AG08395 (cell line): ENCODE measurements around the gene ANKS1A.
"Not testable (repeated sequence)": the region's sequence is repeated elsewhere in the genome, so short reads cannot be mapped to it uniquely, and the experiment has no call there.

ENCODE experiments used
- DNase-seq: peaks from one replicate; pipeline ENCODE4 v3.0.0; 2012; ENCODE audit warnings: mixed read lengths, low spot score

The ANKS1A gene

DNA sequence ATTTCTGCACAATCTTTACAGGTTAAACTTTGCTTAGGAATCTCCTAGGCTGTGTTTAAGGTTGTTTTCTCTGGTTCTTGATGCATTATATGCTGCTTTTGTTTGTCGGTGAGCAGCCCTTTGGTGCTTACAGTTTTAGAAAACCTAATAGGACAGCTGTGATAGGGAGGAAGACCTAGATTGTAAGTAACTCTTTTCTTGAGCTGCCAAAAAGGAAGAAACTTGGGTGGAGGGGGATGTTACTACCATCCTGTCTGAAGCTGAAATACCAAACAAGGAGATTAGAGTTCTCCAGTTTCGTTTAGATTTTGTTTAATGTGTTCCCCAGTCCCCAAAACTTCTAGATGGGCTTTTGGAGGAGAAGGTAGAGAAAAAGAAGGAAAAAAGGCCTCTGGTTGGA is 72.0 kb downstream of the ANKS1A start:
- no peak for DNase-seq

- DNase-seq: no peak
These were observed 72.5 kb downstream of the ANKS1A start for GRCh38 chr6:34961574-34961973.

DNA sequence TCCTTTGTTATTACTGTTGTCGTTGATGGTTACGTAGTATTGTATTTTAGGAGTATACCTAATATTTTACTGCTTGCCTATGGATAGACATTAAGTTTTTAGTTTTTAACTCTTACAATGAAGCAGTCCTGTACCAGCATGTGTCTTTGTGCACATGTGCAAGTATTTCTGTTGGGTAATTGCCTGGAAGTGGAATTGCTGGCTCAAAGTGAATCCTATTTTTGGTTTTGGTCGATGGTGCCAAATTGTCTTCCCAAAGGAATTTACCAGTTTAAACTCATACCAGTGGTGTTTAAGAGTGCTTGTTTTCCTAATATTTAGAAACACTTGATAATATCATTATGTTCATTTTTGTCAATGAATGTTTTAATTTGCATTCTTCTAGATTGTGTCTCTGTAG is 75.5 kb downstream of the ANKS1A start:
- DNase-seq: peak; percentile 70

GRCh38 chr6:34967461-34967860 is 78.4 kb downstream of the ANKS1A start:
- no peak for DNase-seq

- no peak for DNase-seq
These were observed 80.7 kb downstream of the ANKS1A start for GRCh38 chr6:34969662-34970265.

- no peak for DNase-seq
These were observed 81.4 kb downstream of the ANKS1A start for GRCh38 chr6:34970488-34970887.

DNA sequence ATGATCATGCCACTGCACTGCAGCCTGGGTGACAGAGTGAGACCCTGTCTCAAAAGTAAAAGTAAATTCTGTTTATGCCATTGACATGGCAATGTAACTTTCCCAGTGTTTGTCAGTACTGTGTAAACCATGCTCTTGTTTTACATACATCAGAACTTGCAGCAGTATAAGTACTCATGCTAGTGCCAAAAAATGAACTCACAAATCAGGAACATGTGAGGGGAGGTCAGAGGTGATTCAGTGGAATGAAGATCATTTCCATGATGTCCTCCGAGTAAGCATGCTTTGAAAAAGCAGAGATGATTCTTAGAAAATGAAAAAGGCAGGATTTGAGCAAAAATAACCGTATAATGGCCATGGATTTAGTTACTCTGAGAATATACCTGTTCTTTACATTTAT is 81.9 kb downstream of the ANKS1A start:
- DNase-seq: no peak

DNA sequence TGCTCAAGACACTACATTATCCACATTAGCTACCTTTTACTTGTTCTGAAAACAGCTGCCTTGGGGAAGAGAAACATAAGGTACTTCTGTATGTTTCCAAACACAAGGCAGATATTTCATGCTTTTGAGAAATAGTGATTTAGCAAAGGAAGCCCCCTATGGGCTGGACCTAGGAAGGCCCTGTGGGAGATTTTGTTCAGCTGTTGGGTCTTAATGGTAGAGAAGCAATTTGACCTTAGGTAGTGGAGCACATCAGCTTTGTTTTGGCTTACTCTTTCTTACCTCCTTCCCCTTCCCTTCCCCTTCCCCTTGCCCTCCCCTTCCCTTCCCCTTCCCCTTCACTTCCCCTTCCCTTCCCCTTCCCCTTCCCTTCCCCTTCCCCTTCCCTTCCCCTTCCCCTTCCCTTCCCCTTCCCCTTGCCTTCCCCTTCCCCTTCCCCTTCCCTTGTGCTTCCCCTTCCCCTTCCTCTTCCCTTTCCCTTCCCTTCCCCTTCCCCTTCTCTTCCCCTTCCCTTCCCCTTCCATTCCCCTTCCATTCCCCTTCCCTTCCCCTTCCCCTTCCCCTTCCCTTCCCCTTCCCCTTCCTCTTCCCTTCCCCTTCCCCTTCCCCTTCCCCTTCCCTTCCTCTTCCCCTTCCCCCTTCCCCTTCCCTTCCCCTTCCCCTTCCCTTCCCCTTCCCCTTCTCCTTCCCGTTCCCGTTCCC is 84.6 kb downstream of the ANKS1A start:
- no peak for DNase-seq

DNA sequence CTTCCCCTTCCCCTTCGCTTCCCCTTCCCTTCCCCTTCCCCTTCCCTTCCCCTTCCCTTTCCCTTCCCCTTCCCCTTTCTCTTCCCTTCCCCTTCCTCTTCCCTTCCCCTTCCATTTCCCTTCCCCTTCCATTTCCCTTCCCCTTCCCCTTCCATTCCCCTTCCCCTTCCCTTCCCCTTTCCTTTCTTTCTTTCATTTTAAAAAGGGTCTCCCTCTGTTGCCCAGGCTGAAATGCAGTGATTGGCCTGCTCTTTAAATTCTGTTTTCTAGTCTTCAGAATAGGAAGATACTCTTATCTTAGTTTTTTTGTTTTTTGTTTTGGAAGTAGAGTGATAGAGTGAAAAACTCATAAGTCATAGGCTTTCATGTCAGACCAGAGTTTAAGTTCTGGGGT is 85.2 kb downstream of the ANKS1A start:
- DNase-seq: no peak

GRCh38 chr6:34976239-34976638 is 87.2 kb downstream of the ANKS1A start:
- no peak for DNase-seq

DNA sequence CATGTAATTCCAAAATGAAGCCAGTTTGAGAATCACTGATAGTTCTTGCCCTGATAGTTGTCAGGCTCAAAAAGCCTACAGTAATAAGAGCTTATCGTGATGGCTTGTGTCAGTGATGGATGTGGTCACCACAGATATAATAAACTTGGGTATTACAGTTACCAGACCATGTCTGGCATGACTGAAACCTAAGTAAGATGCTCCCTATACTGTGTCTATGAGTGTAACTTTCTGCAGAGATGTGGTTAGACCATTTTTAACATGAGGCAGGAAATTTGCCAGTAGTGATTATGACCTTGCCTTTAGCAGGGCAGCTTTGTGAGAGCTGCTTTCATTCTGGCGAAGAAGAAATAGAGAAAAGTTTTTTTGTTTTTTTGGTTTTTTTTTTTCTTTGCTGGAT is 90.2 kb downstream of the ANKS1A start:
- DNase-seq: no peak

DNA sequence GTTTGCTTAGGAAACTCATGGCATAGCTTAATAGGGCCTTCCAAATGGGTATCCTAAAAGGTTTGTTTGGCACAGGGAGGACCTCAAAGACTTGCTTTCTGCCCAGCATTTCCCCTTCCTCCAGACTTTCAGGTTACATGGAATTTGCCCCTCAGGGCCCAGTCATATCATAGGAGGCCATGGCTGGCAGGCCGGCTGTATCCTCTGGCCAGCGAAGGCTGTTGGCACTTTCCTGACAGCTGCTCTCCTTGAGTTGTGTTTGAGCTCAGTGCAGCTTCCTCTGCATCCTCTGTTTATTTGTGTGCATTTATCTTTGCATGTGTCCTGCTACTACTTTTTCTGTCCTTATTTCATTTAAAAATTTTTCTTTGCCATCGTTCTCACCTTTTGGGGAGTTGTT is 90.9 kb downstream of the ANKS1A start:
- no peak for DNase-seq

DNA sequence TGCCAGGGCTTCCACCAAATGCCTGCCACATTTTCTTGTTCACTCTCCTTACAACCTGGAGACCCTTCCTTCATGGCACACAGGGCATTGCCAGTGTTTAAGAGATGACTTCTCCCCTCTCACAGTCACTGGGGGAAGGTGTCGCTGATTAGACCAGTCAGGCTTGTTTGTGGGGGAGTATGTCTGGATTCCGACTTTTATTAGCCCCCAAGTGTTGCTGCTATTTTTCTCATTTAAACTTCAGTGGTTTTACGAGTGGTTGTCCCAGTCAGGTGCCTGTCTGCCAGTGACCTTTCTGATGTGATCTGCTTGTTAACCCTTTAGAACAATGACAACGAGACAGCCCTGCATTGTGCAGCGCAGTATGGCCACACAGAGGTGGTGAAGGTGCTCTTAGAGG is 92.3 kb downstream of the ANKS1A start:
- DNase-seq: no peak

DNA sequence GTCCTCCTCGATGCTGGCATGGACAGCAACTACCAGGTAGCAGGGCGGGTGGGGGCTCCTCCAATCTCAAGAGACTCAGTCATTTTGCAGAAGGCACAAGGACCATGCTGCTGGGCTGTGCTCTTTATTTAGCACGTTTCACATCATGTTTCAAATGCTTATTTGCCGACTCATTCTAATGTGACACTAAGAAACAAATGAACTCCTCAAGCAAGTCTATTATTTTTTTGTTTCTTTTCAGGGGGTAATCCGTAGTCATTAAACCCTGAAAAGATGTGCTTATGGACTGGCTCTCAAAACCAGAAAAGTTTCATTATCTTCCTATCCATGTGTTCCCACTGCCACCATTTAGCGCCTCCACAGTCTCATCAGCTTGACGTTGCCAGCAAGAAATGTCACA is 92.9 kb downstream of the ANKS1A start:
- DNase-seq: peak; percentile 31

DNA sequence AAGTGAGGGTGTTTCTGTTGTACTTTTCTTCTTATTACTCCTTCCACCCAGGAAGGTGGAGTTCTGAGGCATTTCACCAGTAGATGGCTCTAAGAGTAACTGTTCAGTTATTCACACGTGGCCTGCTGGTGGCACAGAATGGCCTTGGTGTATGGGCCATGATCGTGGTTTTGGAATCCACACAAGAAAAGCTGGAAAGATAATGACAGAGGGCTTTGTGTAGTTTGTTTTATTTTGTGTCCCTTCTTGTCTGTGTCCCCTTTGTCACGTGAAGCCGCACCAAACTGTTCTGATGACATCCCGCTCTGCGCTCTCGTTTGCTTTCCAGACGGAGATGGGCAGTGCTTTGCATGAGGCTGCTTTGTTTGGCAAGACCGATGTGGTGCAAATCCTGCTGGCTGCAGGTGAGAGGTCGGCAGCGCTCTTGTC is 93.4 kb downstream of the ANKS1A start:
- DNase-seq: peak; percentile 44

DNA sequence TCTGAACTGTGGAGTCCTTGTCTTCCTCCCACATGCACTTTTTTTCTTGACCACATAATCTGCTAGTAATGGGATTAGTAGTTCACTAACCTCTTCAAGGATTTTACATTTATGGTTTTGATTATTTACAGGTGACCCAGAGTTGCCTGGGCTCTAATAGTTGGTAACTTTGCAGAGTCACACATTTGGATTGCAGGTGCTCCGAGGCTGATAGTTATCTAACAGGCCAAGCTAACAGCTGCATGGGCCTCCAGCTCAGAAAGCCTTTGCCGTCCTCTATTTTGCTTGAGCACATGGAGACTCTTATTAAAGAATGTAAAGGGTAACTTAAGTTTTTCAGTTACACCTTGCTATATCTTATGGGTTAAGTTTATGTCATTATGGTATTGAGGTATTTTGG is 95.4 kb downstream of the ANKS1A start:
- no peak for DNase-seq

DNA sequence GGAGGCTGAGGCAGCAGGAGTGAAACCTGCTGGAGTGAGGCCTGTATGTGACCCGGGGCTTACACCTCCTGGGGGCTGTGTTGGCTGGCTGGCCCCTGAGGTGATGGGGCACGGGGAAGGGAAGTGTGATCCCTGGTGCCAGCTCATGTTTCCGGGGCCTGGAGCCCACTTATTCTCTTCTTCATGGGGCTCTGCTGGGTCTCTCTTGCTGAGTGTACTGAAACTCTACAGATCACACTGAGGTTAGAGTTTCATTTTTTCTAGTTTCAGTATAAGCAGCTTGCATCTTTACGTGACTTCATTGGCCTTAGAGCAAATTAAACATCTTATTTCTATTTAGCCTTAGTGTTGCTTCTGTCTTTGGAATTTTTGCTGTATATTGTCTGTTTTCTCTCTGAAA is 96.2 kb downstream of the ANKS1A start:
- DNase-seq: no peak

- DNase-seq: peak; percentile 76
These were observed 97.8 kb downstream of the ANKS1A start for GRCh38 chr6:34986845-34987246.

GRCh38 chr6:34987506-34987905 is 98.5 kb downstream of the ANKS1A start:
- no peak for DNase-seq

- peak; percentile 48 for DNase-seq
These were observed 102.0 kb downstream of the ANKS1A start for GRCh38 chr6:34990971-34991560.

DNA sequence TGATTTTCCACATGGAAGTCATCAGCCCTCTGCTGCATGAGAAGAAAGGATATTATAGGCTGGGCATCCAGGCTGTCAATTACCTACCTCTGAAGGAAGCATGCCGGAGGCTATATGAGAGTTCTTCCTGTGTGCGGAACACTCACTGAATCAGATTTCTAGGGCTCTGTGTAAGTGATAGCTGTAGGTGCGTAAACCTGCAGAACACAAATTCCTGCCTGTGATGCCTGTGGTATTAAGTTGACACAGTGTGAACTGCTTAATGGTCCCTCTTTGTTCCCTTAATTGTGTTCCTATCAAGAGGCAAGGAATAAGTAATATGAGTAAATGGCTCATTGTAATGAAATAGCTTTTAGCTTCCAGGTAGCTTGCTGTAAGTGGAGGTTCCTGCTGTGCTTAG is 103.3 kb downstream of the ANKS1A start:
- no peak for DNase-seq

DNA sequence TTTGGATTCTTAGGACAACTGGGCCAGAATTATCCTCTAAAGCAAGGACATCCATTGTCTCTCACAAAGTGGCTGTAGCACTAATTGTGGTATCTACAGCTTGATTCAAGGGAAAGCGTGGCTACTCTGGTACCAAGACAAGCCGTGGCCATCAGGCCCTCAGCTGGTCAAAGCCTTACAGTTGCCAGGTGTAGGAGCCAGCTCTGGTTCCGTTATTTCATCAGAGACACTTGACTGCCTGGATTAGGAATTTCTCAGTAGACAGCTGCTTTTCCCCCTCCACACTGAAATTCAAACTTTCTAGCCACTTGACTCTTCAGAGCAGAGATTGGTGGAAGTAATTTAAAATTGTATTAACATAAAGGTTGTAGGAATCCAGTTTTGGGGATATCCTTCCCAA is 104.2 kb downstream of the ANKS1A start:
- no peak for DNase-seq

- DNase-seq: no peak
These were observed 105.6 kb downstream of the ANKS1A start for GRCh38 chr6:34994693-34995092.

GRCh38 chr6:34998417-34998816 is 109.4 kb downstream of the ANKS1A start:
- DNase-seq: not testable (repeated sequence)
